GM19438 (cell line): Measurements from ENCODE around the gene RASGEF1C.
"Not testable (repeated sequence)": the region's sequence is repeated elsewhere in the genome, so short reads cannot be mapped to it uniquely, and the experiment has no call there.

Source experiments
- ATAC-seq: cut with Tn5 transposase; IDR thresholded peaks from one replicate; pipeline ENCODE4 v1.9.1; 2021; ENCODE audit warnings: low read depth; ENCODE audit not compliant: unreplicated experiment

Gene RASGEF1C

DNA sequence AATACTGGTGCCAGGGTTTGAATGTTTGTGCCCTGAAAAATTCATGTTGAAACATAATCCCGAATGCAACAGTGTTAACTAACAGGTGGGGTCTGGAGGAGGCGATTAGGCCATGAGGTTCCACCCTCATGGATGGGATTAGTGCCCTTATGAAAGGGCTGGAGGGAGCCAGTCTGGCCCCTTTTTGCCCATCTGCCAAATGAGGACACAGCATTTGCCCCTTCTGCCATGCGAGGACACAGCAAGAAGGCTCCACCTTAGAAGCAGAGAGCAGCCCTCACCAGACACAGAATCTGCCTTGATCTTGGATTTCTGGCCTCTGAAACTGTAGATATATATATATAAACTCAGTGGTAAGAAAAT, 104.9 kb downstream of the RASGEF1C start:
- no peak for ATAC-seq

DNA sequence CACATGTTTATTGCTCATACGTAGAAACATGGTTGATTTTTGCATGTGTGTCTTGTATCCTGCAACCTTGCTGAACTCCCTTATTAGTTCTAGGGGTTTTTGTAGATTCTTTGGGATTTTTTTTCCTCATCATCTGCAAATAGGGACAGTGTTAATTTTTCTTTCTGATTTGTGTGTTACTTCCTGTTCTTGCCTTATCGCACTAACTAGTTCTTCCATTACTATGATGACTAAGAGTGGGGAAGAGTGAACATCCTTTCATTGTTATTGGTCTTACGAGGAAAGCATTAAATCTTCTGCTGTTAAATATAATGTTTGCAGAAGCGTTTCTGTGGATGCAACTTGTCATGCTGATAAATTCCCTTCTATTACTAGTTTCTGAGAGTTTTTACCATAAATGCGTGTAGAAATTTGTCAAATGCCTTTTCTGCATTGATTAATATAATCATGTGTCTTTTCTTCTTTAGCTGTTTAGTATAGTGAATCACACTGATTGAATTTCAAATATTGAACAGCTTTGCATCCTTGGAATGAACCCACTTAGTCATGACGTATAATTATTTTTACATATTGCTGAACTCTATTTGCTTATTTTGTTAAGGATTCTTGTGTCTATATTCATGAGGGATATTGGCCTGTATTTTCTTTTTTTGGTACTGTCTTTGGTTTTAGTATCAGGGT, 105.4 kb downstream of the RASGEF1C start:
- ATAC-seq = no peak

DNA sequence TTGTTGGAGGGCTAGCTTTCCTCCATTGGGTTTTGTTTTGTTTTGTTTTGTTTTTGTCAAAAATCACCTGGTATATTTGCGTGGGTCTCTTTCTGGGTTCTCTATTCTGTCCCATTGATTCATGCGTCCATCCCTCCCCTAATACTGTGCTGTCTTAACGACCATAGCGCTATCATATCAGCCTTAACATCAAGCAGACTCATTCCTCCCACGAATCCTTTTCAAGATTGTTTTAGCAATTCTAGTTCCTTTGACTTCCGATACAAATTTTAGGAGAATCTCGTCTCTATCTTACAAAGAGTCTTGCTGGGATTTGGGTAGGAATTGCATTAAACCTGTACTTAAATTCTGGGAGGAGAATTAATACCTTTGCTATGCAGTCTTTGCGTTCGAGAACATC, 106.4 kb downstream of the RASGEF1C start:
- no peak for ATAC-seq

DNA sequence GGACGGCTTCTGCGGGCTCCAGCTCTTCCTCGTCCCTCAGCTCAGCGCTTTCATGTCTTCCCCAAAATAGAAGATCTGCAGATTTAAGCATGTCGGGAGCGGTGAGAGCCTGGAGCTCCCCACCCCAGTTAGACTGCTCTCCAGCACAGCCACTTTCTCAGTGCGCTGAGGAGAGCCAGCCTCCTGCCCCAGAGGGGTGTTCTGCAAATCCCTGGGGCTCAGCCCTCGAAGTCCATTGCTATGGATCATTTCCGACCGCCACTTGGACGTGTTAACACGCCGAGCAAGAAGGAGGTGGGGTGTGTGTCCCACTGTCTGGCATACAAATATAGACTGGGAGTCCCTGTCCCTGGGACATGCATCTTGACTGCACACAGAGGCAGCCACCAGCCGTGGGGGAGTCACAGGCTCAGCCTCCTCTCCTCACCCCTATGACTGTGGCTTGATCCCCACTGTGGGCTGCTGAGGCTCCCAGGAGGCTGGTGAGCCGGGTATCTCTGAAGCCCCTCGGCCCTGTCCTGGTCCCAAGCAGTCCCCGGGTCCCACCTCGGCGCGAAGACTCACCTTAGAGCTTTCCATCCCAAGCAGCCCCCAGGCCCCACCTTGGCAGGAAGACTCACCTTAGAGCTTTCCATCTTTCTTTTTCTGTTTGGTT, 107.4 kb downstream of the RASGEF1C start:
- ATAC-seq = no peak

DNA sequence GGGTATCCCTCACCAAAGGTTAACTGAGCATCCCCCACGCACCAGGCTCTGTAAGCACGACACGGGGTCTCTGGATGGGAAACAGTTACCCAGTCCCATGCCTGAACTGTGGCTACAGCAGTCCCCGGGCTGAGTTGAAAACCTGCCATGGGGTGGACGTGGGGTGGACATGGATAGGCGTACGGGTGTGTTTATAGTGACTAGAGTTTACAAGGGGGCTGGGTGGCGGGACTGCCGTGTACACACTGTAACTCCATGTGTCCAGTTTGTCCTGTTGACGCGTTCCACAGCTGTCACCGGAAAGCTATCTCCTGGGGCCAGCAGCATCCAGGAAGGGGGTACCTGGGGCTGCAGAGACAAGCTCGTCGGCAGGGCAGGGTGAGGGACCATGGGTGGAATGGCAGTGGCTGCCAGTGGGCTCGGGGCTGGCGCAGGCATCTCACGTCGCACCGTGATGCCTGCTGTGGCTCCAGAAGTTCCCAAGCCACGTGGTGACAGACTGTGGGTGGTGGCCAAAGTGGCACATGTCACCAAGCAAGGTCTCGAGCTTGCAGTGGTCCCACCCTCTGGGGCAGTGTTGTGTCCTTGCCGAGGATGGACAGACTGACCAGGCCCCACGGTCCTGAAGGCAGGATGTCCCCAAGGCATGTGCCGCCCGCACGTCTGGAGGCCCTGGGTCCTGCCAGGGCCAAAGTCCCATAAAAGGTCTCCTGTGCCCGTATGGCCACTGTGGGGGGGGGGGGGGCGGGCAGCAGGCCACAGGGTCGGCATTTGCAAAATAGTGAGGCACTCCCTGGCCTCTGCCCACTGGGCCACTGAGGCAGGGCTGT, 108.2 kb downstream of the RASGEF1C start:
- ATAC-seq = no peak

DNA sequence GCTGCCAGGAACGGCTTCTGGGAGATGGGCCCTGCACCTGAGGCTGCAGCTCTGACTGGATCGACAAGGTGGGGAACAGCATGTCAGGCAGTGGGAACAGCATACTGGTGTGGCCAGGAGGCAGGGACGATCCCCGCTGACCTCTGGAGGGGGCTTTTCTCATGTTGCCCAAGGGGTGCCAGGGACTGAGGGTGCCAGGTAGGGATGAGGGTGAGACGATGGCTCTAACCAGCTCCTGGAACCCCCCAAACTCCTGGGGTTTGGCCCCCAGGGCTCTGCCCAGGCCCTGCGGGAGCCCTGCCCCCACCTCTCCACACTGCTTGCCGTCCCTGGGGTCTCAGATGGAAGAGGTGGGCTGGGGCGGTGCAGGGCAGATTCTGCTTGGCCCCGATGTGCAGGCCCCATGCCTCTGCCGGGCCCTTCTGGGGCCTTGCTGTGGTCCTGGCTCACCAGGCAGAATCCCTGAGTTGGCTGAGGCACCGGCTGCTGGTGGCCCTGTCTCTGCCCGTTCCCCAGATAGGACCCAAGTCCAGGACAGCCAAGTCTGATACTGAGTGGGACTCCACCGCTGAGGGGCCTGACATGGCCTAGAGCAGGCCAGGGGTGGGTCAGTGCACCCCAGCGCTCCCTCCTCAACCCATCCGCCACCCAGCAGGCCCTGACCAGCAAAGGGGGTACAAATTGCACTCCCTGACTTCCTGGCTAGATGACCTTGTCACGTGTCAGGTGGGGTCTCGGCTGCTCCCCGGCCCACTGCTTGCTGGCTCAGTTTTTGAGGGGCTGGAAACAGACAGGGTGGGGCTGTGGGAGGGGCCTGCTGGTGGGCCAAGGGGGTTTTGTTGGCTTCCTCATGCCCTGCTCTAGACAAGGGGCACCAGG, 109.0 kb downstream of the RASGEF1C start:
- no peak for ATAC-seq

DNA sequence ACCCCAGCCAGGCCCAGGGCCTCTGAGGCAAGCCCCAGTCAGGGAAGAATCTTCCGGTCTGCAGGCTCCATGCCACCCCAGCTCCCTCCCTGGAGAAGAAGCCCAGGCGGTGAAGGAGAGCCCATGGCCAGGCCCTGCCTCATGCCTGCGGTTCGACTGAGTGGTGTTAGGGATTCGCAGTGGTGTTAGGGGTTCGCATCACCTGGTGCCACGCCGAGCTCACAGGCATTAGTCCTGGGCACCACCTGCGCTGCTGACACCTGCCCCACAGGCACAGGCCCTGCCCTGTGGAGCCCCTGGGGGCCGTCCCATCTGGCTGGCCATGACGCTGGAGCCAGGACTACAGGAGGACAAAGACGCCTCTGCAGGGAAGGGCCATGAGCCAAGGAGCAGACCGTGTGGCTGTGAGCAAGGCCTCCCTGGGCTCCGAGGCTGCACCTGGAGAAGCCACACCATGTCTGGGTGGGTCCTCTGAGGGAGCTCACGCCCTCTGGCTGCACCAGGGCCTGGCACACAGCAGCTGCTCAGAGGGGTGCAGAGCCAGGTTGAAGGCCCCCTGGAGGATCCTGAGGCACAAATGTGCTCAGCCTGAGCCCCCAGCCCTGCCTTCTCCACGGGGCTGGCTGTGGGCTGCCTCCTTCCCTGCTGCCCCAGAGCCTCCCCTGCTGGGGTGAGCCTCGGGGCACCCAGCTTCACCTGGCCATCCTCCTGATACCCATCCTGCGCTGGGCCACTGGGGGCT, 109.8 kb downstream of the RASGEF1C start:
- ATAC-seq = no peak

DNA sequence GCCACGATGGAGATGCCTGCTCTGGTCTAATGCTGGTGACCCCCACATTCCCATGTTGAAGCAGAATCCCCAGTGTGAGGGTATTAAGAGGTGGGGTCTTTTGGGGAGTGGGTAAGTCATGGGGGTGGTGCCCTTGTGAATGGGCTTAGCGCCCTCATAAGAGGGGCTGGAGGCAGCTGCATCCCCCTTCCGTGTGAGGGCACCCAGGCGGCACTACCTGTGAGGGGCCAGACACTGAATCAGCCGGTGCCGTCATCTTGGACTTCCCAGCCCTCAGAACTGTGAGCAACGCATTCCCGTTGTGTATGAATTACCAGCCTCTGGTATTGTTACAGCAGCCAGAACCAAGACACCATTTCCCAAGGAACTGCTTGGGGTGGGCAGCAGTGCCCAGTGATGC, 110.5 kb downstream of the RASGEF1C start:
- no peak for ATAC-seq

DNA sequence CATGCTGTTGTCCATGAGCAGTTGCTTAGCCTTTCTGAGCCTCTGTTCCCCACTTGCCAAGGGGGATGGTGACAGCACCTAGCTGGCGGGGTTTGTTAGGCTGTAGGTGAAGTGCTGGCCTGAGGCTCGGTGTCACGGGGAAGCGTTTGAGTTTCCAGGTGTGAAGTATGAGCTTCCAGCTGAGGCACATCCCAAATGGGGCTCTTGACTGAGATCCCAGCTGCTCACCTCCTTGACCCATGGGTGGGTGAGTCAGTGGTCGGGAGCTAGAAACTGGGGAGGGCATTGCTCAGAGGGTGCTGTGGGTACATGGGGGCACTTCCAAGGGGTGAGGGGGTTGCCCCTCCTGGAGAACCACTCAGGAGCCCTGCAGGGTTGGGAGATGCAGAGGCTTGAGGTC, 111.1 kb downstream of the RASGEF1C start:
- no peak for ATAC-seq

DNA sequence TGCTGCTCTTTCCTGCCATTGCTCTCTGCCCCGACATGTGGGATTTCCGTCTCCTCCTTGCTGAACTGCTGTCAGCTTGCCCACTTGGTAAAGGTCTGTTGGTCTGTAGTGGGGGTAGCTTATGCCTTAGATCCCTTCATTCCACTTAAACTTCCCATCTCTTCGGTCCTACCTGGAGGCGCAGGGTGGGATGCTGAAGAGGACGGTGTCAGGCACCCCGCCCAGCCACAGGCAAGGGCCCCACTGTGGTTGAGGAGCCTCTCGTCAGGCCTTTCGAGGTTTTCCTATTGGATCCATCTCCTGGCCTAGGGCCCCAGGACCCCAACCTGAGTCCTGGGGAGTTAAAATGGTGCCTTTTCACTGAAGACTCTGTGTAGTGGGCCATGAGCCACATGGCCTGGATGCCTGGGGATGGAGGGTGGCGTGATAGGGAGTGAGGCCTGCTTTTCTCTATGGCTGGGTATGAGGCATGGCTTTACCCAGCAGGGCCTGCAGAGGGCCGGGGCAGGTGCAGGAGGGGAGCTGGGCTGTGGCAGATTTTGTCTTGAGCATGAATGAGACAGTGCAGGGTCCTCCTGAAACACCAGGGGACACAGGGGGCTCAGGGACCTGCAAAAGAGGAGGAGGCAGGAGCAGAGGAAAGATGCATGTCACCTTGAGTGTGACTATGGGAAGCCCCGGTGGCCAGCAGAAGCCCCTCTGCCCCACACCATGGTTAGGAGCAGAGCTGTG, 111.7 kb downstream of the RASGEF1C start:
- ATAC-seq = no peak

DNA sequence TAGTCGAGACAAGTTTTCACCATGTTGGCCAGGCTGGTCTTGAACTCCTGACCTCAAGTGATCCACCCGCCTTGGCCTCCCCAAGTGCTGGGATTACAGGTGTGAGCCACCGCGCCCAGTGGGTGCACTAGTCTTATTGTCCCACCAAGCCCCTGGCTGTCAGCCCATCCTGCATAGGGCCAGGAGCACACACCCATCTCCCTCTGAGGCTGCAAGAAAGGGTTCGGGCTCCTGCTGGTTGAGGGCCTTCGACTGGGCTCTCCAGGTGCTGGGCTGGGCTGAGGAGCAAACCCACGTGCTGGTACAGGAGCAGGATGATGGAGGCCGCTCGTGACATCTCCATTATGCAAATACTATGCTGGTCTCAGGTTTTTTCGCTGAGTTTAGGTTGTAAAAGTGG, 112.4 kb downstream of the RASGEF1C start:
- ATAC-seq = no peak

DNA sequence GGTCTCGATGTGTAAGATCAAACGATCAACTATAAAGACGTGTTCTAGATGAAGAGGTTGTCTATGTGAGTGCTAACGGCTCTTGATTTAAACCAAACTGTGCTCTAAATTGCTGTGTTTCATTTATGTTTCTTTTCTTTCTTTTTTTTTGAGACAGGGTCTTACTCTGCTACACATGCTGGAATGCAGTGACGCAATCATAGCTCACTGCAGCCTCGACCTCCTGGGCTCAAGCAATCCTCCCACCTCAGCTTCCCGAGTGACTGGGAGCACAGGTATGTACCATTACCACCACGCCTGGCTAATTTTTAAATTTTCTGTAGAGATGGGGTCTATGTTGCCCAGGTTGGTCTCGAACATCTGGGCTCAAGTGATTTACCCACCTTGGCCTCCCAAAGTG, 113.5 kb downstream of the RASGEF1C start:
- ATAC-seq = no peak

DNA sequence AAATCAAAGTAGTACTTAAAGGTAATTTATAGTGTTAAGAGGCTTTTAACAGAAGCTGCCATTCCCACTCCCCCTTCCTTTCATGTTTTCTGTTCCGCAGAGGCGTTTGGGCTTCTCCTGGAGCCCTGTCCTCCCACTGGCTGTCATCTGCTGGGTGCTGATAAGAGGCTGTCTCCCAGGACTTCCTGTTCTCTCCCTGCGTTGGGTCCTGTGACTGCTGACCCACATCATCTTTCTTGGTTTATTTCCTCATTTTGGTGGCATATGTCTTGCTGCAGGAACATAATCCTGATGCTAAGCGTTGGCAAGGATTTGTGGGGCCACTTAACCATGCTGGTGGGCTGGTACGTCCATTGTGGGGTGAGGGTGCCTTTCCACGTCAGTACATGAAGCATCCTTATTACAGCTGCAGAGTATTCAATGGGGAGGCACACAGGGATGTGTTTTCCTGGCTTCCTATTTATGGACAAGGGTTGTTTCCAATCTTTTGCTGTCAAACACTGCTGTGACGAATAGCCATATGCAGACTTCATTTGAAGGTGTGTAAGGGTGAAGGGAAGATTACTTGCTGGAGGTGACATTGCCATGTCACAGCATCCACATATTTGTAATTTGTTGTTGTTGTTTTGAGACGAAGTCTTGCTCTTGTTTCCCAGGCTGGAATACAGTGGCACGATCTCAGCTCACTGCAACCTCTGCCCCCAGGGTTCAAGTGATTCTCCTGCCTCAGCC, 115.2 kb downstream of the RASGEF1C start:
- ATAC-seq = no peak

DNA sequence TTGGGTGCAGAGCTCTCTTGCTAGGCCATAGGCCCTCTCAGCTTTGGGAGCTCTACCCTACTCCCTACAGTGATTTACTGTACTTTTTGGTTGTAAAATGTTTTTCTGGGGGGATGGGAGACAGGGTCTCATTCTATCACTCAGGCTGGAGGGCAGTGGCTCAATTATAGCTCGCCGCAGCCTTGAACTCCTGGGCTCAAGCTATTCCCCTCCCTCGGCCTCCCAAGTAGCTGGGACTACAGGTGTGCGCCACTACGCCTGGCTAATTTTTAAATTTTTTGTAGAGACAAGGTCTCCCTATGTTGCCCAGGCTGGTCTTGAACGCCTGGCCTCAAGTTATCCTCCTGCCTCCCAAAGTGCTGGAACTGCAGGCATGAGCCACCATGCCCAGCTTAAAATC, 115.8 kb downstream of the RASGEF1C start:
- ATAC-seq = no peak

DNA sequence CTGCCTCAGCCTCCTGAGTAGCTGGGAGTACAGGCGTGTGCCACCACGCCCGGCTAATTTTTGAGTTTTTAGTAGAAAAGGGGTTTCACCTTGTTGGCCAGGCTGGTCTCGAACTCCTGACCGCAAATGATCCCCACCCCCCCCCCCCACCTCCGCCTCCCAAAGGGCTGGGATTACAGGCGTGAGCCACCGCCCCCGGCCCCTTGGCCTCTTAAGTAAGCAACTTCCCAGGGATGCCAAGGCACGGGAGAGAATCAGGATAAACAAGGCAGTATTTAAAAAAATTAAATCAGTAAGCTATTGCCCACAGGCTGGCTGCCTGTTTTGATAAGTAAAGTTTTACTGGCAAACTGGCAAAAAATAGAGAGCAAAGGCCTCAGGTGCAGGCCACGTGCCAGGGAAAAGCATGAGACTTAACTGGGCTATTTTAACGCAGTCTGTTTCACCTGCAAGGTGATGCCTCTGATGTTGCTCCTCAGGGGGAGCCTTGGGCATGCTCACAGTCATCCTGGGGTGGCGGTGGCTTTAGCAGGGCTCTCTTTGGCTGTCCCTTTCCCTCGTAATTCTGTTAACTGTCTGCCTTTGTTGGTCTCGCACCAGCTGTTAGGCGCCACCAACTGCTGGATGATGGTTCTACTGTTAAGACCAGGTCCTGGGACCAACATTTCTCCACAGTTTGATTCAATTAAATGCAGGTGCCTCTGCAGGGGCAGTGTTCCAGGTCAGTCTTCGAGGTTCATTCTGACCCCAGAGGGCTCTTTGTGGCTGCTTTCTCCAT, 118.1 kb downstream of the RASGEF1C start:
- no peak for ATAC-seq

DNA sequence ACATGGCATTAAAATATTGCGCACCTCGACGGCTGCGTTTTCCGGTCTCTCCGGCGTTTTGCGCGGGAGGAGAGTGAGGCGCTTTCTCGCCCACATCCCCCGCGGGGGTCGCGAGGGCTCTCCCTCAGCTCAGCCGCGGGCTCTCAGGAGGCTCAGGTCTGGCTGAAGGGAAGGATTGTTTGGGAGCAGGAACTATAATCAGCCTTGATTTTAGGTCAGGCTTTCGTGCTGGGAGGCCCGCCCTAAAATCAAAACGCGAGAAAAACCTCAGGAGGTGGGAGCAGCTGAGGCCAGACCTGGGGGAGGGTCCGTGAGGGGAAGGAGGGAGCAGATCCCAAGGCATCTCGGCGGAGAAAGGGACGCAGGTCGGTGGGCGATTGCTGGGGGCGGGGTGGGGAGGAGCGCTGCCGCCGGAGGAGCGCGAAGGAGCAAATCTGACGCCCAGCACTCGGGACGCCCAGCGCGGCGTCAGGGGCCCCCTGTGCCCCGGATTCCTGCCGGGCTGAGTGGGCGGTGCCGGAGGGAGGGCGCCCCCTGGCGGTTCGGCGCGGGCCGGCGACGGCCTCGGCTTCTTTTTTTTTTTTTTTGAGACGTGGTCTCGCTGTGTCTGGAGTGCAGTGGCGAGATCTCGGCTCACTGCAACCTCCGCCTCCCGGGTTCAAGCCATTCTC, 118.8 kb downstream of the RASGEF1C start:
- ATAC-seq = no peak

DNA sequence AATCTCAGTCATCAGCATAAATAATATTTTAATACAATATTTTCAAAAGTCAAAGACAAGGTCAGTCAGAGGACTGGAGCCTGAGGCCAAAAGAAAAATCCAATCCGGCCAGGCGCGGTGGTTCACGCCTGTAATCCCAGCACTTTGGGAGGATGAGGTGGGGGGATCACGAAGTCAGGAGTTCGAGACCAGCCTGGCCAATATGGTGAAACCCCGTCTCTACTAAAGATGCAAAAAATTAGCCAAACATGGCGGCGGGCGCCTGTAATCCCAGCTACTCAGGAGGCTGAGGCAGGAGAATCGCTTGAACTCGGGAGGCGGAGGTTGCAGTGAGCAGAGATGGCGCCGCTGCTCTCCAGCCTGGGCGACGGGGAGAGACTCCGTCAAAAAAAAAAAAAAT, 119.4 kb downstream of the RASGEF1C start:
- not testable (repeated sequence) for ATAC-seq
